HG03066 (cell line): ENCODE data around the gene TTLL11.

Source experiments
- ATAC-seq: cut with Tn5 transposase; IDR thresholded peaks from one replicate; pipeline ENCODE4 v1.9.1; 2021; ENCODE audit warnings: low read depth; ENCODE audit not compliant: unreplicated experiment

Gene TTLL11

DNA sequence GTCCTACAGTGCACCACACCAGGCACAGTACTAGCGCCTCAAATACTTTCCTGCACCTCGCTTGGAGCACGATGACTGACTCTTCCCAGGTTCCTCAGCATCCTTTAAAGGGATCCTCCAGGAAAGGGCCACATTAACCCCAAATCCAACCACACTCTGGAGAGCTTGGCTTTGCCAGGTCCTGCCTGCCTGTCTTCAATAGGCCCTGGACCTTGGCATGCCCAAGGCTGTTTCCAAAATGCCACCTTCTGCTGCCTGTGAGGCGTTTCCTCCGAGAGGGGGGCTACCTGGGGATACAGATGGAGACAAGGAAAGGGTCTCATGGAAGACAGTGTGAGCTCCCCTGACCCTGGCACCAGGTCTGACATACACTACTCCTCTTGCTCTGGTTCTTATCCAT is 271.8 kb downstream of the TTLL11 start:
- no peak for ATAC-seq

DNA sequence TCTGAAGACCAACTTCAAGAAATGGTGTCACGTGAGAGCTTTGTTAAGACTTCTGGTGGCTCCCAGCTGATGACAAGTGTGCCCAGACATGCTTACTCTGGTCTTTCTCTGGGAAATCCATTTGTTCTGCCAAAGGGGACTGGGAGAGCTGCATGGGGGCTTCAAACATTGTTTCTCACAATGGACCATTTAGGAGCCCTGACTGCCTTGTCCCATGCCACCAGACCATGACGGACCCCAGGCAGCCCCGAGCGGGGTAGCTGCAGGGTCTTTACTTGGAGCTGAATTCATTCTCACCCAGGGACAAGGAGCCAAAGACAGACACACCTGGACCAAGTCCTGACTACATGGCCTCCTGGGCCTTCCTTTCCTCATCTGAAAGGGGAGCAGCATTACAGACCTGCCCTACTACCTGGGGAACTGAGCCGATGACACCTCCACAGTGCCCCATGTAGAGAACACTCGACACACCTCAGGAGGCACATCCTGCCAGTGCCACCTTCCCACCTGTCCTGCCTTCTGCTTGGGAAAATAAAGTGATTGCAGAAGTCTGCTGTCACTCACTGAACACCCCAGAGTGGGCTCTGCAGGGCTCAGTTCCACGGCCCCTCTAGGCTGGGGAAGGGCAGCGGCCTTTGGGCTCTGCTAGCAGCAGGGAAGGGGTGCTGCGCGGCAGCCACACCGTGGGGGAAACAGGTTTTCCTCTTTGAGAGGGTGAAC is 272.7 kb downstream of the TTLL11 start:
- no peak for ATAC-seq

- no peak for ATAC-seq
Measured at GRCh38 chr9:121819428-121820231, 273.5 kb downstream of the TTLL11 start.

DNA sequence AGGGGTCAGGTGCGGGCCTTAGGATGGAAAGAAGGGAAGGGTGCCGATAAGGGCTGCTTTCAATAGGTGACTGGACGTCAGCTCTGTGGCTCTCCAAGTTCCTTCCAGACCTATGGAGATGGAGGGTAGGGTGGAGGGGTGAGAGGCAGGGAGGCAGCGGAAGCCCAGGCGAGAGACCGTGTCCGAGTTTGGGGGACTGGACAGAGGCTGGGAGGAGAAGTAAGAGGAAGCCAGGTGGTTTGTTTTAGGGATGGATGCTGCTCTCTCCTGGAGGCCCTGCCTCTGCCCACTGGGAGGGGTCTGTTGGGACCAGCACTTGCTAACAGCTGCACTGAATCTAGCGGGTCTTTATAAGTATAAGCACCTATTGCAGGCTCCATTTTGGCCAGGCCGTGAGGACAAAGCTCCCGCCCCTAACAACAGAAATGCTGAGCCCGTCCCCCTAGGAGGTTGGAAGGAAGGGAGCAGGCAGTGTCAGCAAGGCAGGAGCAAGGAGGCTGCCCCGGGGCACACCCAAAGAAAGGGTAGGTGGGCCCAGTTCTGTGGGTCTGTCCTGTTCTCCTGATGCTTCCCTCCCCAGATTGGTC is 274.2 kb downstream of the TTLL11 start:
- ATAC-seq: no peak

DNA sequence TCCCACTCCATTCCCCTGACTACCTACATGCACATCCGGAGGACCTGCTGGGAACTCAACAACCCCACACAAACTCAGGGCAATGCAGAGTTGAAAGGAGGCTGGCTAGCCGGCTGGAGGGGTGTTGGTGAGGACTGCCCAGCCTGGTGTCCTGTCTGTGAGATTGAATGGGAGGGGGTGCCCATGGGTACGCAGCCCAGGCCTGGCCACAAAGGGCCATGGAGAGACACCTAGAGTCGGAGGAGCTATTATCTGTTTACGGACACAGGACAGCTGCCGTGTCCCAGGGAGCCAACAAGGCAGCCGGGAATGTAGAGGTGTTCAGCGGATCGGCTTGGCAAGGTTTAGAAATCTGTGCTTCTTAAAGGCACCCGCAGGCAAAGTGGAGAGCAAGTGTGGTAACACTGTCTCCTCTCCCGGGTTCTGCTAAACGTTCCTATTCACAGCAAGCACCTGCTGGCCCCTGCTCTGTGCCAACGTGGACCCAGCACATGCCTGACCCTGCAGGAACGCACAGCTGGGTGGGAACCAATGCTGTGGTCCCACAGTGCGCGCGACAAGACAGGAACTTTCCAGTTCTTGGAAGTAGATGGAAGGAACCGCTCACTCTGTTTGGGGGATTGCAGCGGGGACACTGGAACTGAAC is 275.0 kb downstream of the TTLL11 start:
- no peak for ATAC-seq

DNA sequence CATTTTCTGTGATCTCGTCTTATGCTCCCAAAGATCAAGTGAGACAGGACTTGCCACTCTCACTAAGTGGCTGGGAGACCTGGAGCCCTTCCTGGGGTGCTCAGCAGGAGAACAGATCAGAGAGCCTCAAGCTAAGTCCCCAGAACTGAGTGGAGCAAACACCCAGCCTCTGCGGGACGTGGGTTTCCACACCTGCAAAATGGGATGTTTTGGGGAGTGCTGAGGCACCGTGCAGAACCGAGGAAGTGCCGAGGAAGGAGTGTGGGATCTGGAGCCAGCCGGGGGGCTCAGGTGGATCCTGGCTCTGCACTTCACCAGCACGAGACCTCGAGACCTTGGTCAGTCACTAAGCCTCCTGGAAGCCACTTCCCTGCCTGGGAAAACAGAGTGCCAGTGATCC is 275.6 kb downstream of the TTLL11 start:
- ATAC-seq: no peak

GRCh38 chr9:121816845-121817450 is 276.2 kb downstream of the TTLL11 start:
- ATAC-seq: no peak

GRCh38 chr9:121816449-121816817 is 276.7 kb downstream of the TTLL11 start:
- ATAC-seq: no peak

- ATAC-seq: no peak
Measured at GRCh38 chr9:121815546-121816448, 277.3 kb downstream of the TTLL11 start.

- no peak for ATAC-seq
Measured at GRCh38 chr9:121815084-121815483, 278.0 kb downstream of the TTLL11 start.

DNA sequence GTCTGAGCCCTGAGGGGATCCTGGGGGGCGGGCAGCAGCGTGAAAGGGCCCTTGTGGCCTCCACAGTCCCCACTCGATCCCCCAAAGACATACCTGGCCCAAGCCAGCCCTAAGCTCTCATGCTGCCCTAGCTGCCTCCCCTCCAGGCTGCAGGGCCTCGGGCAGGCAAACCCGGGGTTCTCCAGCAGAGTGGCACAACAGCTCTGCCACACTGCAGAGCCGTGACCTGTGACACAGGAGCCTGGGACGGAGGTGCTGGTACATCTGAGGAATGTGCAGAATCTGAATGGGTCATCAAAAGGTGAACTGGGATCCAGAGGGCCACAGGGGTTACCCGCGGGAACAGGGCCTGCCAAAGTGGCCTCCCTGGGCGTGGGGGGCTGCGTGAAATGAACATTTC is 278.5 kb downstream of the TTLL11 start:
- ATAC-seq: no peak

GRCh38 chr9:121813519-121814210 is 279.4 kb downstream of the TTLL11 start:
- no peak for ATAC-seq

GRCh38 chr9:121812159-121812735 is 280.9 kb downstream of the TTLL11 start:
- no peak for ATAC-seq

GRCh38 chr9:121811751-121812150 is 281.4 kb downstream of the TTLL11 start:
- no peak for ATAC-seq

DNA sequence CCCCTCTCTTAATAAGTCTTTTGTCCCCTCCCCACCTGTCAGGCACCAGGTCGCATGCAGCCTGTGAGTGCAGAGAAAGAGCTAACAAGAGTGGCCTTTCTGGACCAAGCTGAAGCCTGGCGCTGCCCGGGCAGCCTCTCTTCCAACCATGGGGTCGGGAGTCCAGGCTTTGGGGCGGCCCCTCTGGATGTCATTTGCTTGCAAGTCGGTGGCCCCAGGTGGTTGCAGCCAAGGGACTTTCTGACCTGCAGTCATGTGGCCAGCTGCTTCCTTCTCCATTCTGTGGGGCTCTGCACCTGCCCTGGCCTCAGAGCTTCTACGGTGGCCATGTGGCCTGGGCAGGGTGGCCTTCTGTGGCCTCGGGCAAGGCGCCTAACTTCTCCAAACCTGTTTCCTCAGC is 282.0 kb downstream of the TTLL11 start:
- no peak for ATAC-seq

GRCh38 chr9:121810489-121810888 is 282.6 kb downstream of the TTLL11 start:
- no peak for ATAC-seq

DNA sequence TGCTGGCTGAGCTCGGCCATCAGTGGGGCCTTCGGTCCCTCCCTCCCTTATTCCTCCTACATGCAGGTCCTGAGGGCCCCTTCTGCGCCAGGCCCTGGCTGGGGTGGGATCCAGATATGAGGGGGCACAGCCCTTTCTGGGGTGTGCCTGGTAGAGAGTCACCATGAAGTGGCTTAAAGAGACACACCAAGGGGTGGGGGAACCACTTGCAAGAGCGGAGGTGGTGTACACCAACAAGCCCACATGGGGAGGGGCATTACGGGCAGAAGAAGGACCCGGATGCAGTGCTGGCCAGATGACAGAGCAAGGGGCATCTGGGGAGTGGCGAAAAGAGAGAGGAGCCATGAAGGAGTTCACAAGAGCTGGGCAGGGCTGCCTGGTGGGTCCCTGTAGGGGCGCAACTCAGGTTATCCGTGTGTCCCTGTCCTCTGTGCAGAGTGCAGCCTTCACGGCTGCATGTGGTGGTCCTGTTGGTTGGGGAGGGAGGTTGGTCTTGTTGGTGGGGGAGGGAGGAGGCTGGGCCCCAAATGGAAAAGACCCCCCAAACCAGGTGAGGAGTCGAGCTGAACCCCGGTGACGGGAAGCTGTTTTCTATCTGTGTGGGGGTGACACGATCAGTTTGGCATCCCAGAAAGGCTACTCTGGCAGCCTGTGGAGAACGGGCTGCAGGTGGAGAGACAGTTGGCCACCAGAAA is 283.6 kb downstream of the TTLL11 start:
- ATAC-seq: no peak

GRCh38 chr9:121808781-121809180 is 284.3 kb downstream of the TTLL11 start:
- ATAC-seq: no peak
